DOHH2 (cell line): ENCODE results near the gene APH1B.

Experiments used
- H3F3A ChIP-seq: fragments of 200-600 bp; sonication (generic), shearing (Covaris generic); 2 replicates; pipeline ENCODE4 v1.6.0; 2016; ENCODE audit warnings: antibody characterized with exemption, mild to moderate bottlenecking; ENCODE audit not compliant: control insufficient read depth, insufficient read depth
- H3K27ac ChIP-seq: fragments of 200-600 bp; sonication (generic); 2 replicates; pipeline ENCODE4 v1.5.1; 2014; ENCODE audit warnings: low read depth, mild to moderate bottlenecking, low read length, moderate library complexity
- H3K27me3 ChIP-seq: fragments of 200-600 bp; sonication (generic); 2 replicates; pipeline ENCODE4 v1.6.1; 2014; ENCODE audit warnings: mild to moderate bottlenecking, low read length, mixed read lengths; ENCODE audit not compliant: control insufficient read depth
- H3K36me3 ChIP-seq: fragments of 200-600 bp; sonication (generic); 2 replicates; pipeline ENCODE4 v1.6.1; 2014; ENCODE audit warnings: mild to moderate bottlenecking, low read length, moderate library complexity, mixed read lengths; ENCODE audit not compliant: control insufficient read depth
- H3K4me1 ChIP-seq: fragments of 200-600 bp; sonication (generic); 2 replicates; pipeline ENCODE4 v1.6.1; 2014; ENCODE audit warnings: mild to moderate bottlenecking, low read length, mixed read lengths; ENCODE audit not compliant: control insufficient read depth
- H3K4me2 ChIP-seq: fragments of 200-600 bp; sonication (generic); 2 replicates; pipeline ENCODE4 v1.6.0; 2014; ENCODE audit warnings: mild to moderate bottlenecking, low read length, moderate library complexity
- H3K4me3 ChIP-seq: fragments of 200-600 bp; sonication (generic); 2 replicates; pipeline ENCODE4 v1.5.1; 2014; ENCODE audit warnings: mild to moderate bottlenecking, low read length, mixed read lengths
- H3K79me2 ChIP-seq: fragments of 200-600 bp; sonication (generic); 2 replicates; pipeline ENCODE4 v1.6.1; 2014; ENCODE audit warnings: mild to moderate bottlenecking, low read length, mixed read lengths; ENCODE audit not compliant: control insufficient read depth
- H3K9me2 ChIP-seq: fragments of 200-600 bp; sonication (generic); replicated peaks from 2 replicates; pipeline ENCODE4 v1.6.1; 2014; ENCODE audit warnings: mild to moderate bottlenecking, low read length, mixed read lengths; ENCODE audit not compliant: control insufficient read depth
- H3K9me3 ChIP-seq: fragments of 200-600 bp; sonication (generic); 2 replicates; pipeline ENCODE4 v1.6.1; 2014; ENCODE audit warnings: antibody characterized with exemption, low read length, mixed read lengths; ENCODE audit not compliant: control insufficient read depth, insufficient read depth
- H4K20me1 ChIP-seq: fragments of 200-600 bp; sonication (generic); 2 replicates; pipeline ENCODE4 v1.6.0; 2014; ENCODE audit warnings: low read depth, mild to moderate bottlenecking, antibody characterized with exemption, low read length, moderate library complexity; ENCODE audit not compliant: control insufficient read depth, insufficient read depth
- EZH2phosphoT487 ChIP-seq: fragments of 200-600 bp; sonication (generic); IDR thresholded peaks from 2 replicates; pipeline ENCODE4 v1.6.1; 2017; ENCODE audit warnings: borderline replicate concordance, mild to moderate bottlenecking, antibody characterized with exemption, low read length, moderate library complexity, mixed read lengths
- TF ChIP-seq, protein P1 (sequence below): fragments of 200-600 bp; sonication (generic); IDR thresholded peaks from one replicate; pipeline ENCODE4 v1.5.1; 2014; ENCODE audit warnings: antibody characterized with exemption, mild to moderate bottlenecking, low read depth, low read length; ENCODE audit not compliant: poor library complexity, severe bottlenecking

Gene APH1B

DNA sequence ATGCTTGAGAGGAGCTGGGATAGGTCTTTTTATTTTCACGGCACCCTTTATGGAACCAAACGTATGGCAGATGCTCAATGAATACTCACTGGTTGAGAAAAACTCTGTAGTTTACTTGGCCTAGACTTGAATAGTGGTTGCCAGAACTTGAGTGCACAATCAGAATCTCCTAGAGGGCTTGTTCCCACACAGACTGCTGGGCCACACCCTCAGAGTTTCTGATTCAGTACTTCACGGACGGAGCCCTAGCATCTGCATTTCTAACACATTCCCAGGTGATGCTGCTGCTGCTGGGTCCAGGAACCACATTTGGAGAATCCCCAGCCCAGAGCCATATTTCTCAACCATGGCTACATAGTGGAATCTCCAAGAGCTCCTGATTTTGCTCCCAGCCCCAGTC is 79.7 kb downstream of the APH1B start:
- Histone ChIP-seq H3K9me2 (no peaks in the 10 kb centered on the region), H3K79me2 (no peaks in the 10 kb centered on the region)
- TF ChIP-seq, protein P1, sequence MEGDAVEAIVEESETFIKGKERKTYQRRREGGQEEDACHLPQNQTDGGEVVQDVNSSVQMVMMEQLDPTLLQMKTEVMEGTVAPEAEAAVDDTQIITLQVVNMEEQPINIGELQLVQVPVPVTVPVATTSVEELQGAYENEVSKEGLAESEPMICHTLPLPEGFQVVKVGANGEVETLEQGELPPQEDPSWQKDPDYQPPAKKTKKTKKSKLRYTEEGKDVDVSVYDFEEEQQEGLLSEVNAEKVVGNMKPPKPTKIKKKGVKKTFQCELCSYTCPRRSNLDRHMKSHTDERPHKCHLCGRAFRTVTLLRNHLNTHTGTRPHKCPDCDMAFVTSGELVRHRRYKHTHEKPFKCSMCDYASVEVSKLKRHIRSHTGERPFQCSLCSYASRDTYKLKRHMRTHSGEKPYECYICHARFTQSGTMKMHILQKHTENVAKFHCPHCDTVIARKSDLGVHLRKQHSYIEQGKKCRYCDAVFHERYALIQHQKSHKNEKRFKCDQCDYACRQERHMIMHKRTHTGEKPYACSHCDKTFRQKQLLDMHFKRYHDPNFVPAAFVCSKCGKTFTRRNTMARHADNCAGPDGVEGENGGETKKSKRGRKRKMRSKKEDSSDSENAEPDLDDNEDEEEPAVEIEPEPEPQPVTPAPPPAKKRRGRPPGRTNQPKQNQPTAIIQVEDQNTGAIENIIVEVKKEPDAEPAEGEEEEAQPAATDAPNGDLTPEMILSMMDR = no peak
- no peak for TF ChIP-seq EZH2phosphoT487

DNA sequence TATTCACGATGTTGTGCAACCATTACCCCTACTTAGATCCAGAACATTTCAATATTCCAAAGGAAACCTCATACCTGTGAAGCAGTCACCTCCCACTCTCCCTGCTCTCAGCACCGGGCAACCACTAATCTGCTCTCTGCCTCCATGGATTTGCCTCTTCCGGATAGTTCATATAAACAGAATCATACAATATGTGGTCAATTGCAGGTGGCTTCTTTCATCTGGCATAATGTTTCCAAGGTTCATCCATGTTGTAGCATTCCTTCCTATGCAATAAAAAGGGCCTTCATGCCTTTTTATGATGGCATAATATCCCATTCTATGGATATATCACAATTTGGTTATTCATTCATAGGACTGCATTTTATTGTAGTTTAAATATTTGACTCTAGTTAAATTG is 80.3 kb downstream of the APH1B start:
- no peak overlapping the region for H3K4me2 ChIP-seq
- H3K9me2 ChIP-seq = no peaks in the 10 kb centered on the region
- TF ChIP-seq, protein P1 = no peak
- no peak for TF ChIP-seq EZH2phosphoT487
- H3K9me3 ChIP-seq = no peaks in the 10 kb centered on the region
- no peaks in the 10 kb centered on the region for H4K20me1 ChIP-seq
- H3F3A ChIP-seq = no peaks in the 10 kb centered on the region
- no peak overlapping the region for H3K4me3 ChIP-seq
- H3K79me2 ChIP-seq = no peaks in the 10 kb centered on the region
- H3K36me3 ChIP-seq = no peaks in the 10 kb centered on the region
- peaks cover 28% of the 10 kb centered on the region for H3K27me3 ChIP-seq
- H3K4me1 ChIP-seq = no peaks in the 10 kb centered on the region
- no peak overlapping the region for H3K27ac ChIP-seq

More for the DNA sequence above, 79.7 kb downstream of the APH1B start:
- Histone ChIP-seq H3F3A (no peaks in the 10 kb centered on the region), H3K27me3 (peaks cover 23% of the 10 kb centered on the region), H3K4me3 (no peak overlapping the region), H4K20me1 (no peaks in the 10 kb centered on the region), H3K9me3 (no peaks in the 10 kb centered on the region), H3K27ac (no peak overlapping the region), H3K36me3 (no peaks in the 10 kb centered on the region), H3K4me2 (no peak overlapping the region), H3K4me1 (no peaks in the 10 kb centered on the region)

DNA sequence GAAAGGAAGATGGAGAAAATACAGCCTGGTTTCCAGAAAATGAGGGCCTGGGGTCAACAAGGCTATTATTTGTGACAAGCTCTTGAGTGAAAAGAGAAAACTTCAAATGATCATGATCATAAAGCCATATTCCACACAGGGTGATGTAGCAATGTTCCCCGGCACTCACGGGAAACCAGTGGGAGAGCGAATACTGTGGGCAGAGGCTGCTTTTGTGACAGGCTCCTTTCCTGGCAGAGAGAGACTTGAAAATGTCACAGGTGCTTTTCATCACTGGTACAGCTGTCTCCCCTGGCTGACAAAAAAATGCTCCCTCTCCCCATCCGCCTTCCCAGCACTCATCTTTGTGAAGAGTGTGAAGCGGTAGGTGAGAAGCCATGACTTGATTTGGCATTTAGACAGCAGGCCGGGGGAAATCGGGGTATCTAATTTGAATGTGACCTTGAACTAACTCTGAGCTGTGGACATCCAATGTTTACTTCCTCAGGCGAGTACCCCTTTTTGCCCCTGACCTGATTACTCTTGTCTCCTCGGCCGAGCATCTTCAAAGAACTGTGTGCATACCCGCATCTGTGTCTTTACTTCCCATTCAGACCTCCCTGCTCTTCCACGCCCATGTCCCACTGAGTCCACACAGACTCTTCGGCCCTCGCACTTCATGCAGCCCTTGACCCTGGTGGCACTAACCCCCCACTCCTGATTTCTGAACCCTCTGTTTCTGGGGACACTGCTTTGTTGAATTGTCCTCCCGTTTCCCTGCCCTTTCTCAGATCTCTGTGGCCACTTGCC is 81.0 kb downstream of the APH1B start:
- H3K4me2 ChIP-seq = no peak overlapping the region
- H3K27ac ChIP-seq = no peak overlapping the region
- TF ChIP-seq, protein P1 = no peak
- no peak for TF ChIP-seq EZH2phosphoT487
- H3K9me2 ChIP-seq = no peaks in the 10 kb centered on the region
- H3K4me3 ChIP-seq = no peak overlapping the region
- no peaks in the 10 kb centered on the region for H4K20me1 ChIP-seq
- H3K9me3 ChIP-seq = no peaks in the 10 kb centered on the region
- H3K79me2 ChIP-seq = no peaks in the 10 kb centered on the region
- H3K27me3 ChIP-seq = peaks cover 35% of the 10 kb centered on the region
- H3K36me3 ChIP-seq = no peaks in the 10 kb centered on the region
- H3K4me1 ChIP-seq = no peaks in the 10 kb centered on the region
- H3F3A ChIP-seq = no peaks in the 10 kb centered on the region
